Ascending aorta (tissue), 2 donors: ENCODE results near the gene CTIF. TPM values are rescaled to one million over a fixed set of nuclear protein-coding genes. Genes with fewer than 3 reads are reported as not detected.

Experiments used
- DNase-seq, 2 donors: peaks; one replicate each; pipeline ENCODE4 v3.0.0-alpha.2; 2019; ENCODE audit warnings: low spot score in 2 of 2
- H3K27ac ChIP-seq, 2 donors: fragments of 200-600 bp; sonication (generic); one replicate each; pipeline ENCODE4 v1.5.1; 2016 to 2017; ENCODE audit warnings: mild to moderate bottlenecking in 1 of 2
- H3K27me3 ChIP-seq: fragments of 200-600 bp; sonication (generic); one replicate; pipeline ENCODE4 v1.5.1; 2017
- H3K36me3 ChIP-seq, 2 donors: fragments of 200-600 bp; sonication (generic); one replicate each; pipeline ENCODE4 v1.5.1; 2016
- H3K4me1 ChIP-seq, 2 donors: fragments of 200-600 bp; sonication (generic); one replicate each; pipeline ENCODE4 v1.5.1; 2016 to 2017; ENCODE audit warnings: mild to moderate bottlenecking in 1 of 2
- H3K4me3 ChIP-seq, 2 donors: fragments of 200-600 bp; sonication (generic); one replicate each; pipeline ENCODE4 v1.5.1; 2016 to 2017; ENCODE audit warnings: mild to moderate bottlenecking in 1 of 2
- H3K9me3 ChIP-seq, 2 donors: fragments of 200-600 bp; sonication (generic); one replicate each; pipeline ENCODE4 v1.5.1; 2016
- intact Hi-C: fragments of 100-400 bp; cut with DNase I; formaldehyde crosslinking; loops from one replicate; pipeline ENCODE4 v1.15.1; 2023
- total RNA-seq: library from RNA; depleted of rRNA; stranded (reverse); fragments of >200 nt; gene quantifications from one replicate; pipeline ENCODE4 v1.1.0, GENCODE V29; 2016
- TF ChIP-seq, protein P1 (sequence below), 3 experiments: fragments of 200-600 bp in 2 of 3; fragments of 450-650 bp in 1 of 3; sonication (generic) in 2 of 3; IDR thresholded peaks; one replicate each; pipeline ENCODE4 v1.5.1; 2016 to 2019; ENCODE audit warnings: antibody characterized with exemption in 3 of 3, mild to moderate bottlenecking in 1 of 3, moderate library complexity in 1 of 3

CTIF gene
- total RNA-seq, 1 donor from 2014 or later = 55.3 TPM

DNA sequence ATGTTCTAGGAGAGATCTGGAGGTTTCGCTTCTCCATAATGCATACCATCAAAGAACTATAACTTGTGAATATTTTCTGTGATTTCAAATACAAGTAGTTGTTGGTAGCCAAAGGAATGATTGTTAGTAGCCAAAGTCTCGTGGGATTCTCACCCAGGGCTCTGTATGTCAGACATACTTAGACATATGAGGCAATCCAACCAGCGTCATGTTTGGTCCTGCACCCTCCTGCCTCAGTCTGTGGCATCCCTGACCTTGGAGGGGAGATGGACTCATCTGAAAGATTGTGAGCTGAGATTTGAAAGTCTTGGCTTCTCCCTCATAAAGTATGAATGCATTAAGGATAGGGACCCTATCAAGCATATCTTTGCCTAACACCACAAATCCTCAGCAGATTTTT is 81.2 kb downstream of the CTIF start:
- peaks cover 19% of the 10 kb centered on the region in 2 donors for H3K36me3 ChIP-seq
- H3K4me3 ChIP-seq = no peak overlapping the region
- peaks cover 21 to 45% of the 10 kb centered on the region in 2 donors for H3K4me1 ChIP-seq
- peak overlapping the region in 1 of 2 donors; percentile 24 for H3K27ac ChIP-seq
- DNase-seq = no peak
- TF ChIP-seq, protein P1, sequence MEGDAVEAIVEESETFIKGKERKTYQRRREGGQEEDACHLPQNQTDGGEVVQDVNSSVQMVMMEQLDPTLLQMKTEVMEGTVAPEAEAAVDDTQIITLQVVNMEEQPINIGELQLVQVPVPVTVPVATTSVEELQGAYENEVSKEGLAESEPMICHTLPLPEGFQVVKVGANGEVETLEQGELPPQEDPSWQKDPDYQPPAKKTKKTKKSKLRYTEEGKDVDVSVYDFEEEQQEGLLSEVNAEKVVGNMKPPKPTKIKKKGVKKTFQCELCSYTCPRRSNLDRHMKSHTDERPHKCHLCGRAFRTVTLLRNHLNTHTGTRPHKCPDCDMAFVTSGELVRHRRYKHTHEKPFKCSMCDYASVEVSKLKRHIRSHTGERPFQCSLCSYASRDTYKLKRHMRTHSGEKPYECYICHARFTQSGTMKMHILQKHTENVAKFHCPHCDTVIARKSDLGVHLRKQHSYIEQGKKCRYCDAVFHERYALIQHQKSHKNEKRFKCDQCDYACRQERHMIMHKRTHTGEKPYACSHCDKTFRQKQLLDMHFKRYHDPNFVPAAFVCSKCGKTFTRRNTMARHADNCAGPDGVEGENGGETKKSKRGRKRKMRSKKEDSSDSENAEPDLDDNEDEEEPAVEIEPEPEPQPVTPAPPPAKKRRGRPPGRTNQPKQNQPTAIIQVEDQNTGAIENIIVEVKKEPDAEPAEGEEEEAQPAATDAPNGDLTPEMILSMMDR (IDR thresholded peaks at IDR 0.05) = no peak
- no peaks in the 10 kb centered on the region for H3K27me3 ChIP-seq
- H3K9me3 ChIP-seq = no peaks in the 10 kb centered on the region
- intact Hi-C loops = loop anchor here (2.0 to 5.0 kb wide), 3 partner anchors 58 to 133 kb away; no protein-coding TSS in a partner anchor

DNA sequence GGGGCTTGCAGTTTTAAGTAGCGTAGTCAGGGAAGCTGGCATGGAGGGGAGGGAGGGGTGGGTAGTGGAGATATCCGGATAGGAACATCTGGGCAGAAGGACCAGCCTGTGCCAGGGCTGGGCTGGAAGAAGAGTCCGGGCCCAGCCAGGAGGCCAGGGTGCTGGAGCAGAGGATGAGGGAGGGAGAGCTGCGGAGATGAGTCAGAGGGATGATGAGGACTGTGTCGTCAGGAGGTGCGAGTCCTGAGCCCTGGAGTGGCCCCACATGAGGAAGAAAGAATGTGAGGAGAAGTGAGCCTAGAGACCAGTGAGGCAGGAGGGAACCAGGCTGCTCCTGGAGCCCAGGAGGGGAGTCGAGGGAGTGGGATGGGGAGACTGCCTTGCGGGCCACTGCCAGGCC is 82.4 kb downstream of the CTIF start:
- Histone ChIP-seq H3K27me3 (no peaks in the 10 kb centered on the region), H3K4me1 (peaks cover 21 to 44% of the 10 kb centered on the region in 2 donors), H3K9me3 (no peaks in the 10 kb centered on the region), H3K4me3 (no peak overlapping the region), H3K36me3 (peaks cover 19% of the 10 kb centered on the region in 2 donors), H3K27ac (peak overlapping the region; percentile 73 to 78)
- intact Hi-C loops = loop anchor here (2.0 to 5.0 kb wide), 3 partner anchors 59 to 134 kb away; no protein-coding TSS in a partner anchor
- TF ChIP-seq, protein P1 (IDR thresholded peaks at IDR 0.05) = no peak
- DNase-seq = no peak

DNA sequence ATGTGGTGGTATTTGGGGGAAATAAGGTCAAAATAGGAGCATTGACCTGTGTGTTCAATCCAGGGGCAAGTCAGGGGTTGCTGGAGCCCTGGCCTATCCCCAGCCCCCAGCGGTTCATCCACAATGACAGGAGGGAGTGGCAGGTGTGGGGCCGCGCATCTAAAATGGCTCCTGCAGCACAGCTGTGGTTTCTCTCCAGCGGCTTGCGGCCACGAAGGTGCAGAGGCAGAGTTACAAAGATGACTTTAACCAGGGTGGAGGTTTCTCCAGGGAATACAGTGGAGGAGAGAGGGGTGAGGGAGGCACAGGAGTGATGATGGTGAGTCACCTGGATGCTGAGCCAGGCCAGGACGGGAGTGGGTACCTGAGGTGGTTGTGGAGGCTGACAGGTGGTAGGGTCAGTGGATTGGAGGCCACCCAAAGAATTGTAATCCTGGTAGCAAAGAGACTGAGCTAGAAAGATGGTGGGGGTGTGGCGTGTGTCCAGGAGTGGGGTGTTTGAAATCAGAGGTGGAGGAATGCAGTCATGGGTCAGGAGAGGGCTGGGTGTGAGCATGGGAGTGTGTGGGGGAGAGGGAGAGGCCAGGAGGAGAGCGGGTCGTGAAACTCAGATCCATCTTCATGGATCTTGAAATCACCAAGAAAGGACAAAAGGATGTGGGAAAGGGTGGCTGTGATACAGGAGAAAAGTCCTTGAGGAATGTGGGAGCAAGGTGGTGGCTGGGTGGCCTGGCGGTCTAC is 83.2 kb downstream of the CTIF start:
- TF ChIP-seq, protein P1 (IDR thresholded peaks at IDR 0.05) = no peak
- Histone ChIP-seq H3K9me3 (no peaks in the 10 kb centered on the region), H3K36me3 (peaks cover 19% of the 10 kb centered on the region in 2 donors), H3K4me1 (peaks cover 17 to 37% of the 10 kb centered on the region in 2 donors), H3K4me3 (no peak overlapping the region), H3K27ac (peak overlapping the region; percentile 73 to 78), H3K27me3 (no peaks in the 10 kb centered on the region)
- DNase-seq = no peak
- intact Hi-C loops = loop anchor here (2.0 to 5.0 kb wide), 3 partner anchors 60 to 135 kb away; no protein-coding TSS in a partner anchor

DNA sequence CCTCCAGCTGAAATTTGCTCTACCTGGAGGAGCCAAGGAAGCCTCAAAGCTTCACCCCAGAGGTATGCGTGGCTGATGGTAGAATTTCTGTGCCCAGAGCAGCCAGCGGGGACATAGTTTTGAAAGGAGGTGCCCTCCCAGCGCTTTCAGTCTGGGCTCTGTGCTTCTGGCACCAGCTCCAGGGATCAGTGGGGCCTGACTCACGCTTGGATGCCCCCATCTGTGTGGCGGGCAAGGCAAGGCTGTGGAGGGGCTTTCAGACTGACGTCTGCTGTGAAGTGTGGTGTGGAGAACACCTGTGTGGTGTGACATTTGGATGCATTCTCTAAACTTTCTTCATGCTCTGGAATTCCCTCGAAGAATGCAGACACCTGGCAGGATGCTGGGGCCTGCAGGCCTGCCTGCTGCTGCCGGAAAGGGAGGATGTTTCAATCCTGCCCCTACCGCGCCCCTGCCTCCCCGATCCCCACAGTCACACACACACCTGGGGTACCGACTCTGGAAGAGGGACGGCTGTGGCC is 84.1 kb downstream of the CTIF start:
- Histone ChIP-seq H3K4me1 (peaks cover 9 to 27% of the 10 kb centered on the region in 2 donors), H3K4me3 (no peak overlapping the region), H3K27ac (peak overlapping the region; percentile 73 to 78), H3K36me3 (peaks cover 19% of the 10 kb centered on the region in 2 donors), H3K27me3 (no peaks in the 10 kb centered on the region), H3K9me3 (no peaks in the 10 kb centered on the region)
- intact Hi-C loops = loop anchor here (5.0 kb wide), 2 partner anchors 61 to 136 kb away; no protein-coding TSS in a partner anchor
- peak in 1 of 2 donors; percentile 74 for DNase-seq
- TF ChIP-seq, protein P1 (IDR thresholded peaks at IDR 0.05) = no peak

DNA sequence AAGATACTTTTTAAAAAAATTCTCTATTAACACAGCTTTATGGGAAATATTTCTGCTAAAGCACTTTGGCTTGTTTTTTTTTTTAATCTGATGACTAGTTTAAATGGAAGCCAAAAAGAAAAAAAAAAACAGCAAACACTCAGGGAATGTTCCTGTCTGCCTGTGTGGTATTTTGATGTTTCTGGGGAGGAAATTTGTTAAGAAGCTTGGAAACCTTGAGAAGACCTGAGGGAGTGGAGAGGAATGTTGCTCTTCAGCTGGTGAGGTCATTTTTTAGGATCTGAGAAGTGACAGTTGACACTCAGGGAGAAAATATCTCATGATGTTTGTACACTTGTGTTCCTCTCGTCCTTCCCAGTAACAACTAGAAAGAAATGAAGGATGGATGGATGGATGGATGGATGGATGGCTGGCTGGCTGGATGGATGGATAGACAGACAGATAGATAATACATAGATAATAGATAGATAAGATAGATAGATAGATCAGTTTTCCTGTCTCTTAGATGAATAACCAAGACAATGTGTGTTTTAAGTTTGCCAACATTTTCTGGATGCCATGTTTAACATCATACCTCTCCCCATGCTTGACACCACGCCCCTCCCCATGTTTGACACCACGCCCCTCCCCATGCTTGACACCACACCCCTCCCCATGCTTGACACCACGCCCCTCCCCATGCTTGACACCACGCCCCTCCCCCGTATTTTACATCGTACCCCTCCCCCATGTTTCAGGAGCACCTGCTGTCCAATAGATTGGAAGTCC is 84.8 kb downstream of the CTIF start:
- H3K9me3 ChIP-seq = no peaks in the 10 kb centered on the region
- peak overlapping the region; percentile 73 to 78 for H3K27ac ChIP-seq
- H3K4me1 ChIP-seq = peaks cover 6 to 22% of the 10 kb centered on the region in 2 donors
- H3K27me3 ChIP-seq = no peaks in the 10 kb centered on the region
- intact Hi-C loops = loop anchor here (5.0 kb wide), 2 partner anchors 61 to 136 kb away; no protein-coding TSS in a partner anchor
- TF ChIP-seq, protein P1 (IDR thresholded peaks at IDR 0.05) = no peak
- no peak overlapping the region for H3K4me3 ChIP-seq
- H3K36me3 ChIP-seq = peaks cover 20 to 22% of the 10 kb centered on the region in 2 donors
- DNase-seq = no peak
